Fibroblast of the aortic adventitia (primary cell): ENCODE data around the gene GREB1. TPM values are rescaled to one million over a fixed set of nuclear protein-coding genes. Genes with fewer than 3 reads are reported as not detected.

Experiments used
- DNase-seq: peaks from one replicate; pipeline ENCODE4 v3.0.0-alpha.2; 2010; ENCODE audit warnings: low read depth
- H3K4me3 ChIP-seq: 2 replicates; pipeline ENCODE4 v1.5.1; 2011; ENCODE audit warnings: low read depth, mild to moderate bottlenecking, control low read depth, low read length, moderate library complexity
- total RNA-seq: library from RNA; depleted of rRNA; stranded (reverse); fragments of >200 nt; gene quantifications from 2 replicates; pipeline ENCODE4 v1.2.3, GENCODE V29; 2012; ENCODE audit warnings: low replicate concordance
- TF ChIP-seq, protein P1 (sequence below): IDR thresholded peaks from 2 replicates; pipeline ENCODE4 v1.5.1; 2011; ENCODE audit warnings: mild to moderate bottlenecking, low read length, control low read depth, inconsistent platforms; ENCODE audit not compliant: insufficient read depth

Gene GREB1
- total RNA-seq, 1 donor: under 0.01 TPM

- DNase-seq: no peak
- TF ChIP-seq, protein P1, sequence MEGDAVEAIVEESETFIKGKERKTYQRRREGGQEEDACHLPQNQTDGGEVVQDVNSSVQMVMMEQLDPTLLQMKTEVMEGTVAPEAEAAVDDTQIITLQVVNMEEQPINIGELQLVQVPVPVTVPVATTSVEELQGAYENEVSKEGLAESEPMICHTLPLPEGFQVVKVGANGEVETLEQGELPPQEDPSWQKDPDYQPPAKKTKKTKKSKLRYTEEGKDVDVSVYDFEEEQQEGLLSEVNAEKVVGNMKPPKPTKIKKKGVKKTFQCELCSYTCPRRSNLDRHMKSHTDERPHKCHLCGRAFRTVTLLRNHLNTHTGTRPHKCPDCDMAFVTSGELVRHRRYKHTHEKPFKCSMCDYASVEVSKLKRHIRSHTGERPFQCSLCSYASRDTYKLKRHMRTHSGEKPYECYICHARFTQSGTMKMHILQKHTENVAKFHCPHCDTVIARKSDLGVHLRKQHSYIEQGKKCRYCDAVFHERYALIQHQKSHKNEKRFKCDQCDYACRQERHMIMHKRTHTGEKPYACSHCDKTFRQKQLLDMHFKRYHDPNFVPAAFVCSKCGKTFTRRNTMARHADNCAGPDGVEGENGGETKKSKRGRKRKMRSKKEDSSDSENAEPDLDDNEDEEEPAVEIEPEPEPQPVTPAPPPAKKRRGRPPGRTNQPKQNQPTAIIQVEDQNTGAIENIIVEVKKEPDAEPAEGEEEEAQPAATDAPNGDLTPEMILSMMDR: no peak
These were observed 84.8 kb downstream of the GREB1 start for GRCh38 chr2:11618708-11619062.

GRCh38 chr2:11621410-11621809, 87.6 kb downstream of the GREB1 start:
- DNase-seq: no peak
- H3K4me3 ChIP-seq: no peak overlapping the region
- TF ChIP-seq, protein P1: no peak

More at GRCh38 chr2:11618708-11619062, 84.8 kb downstream of the GREB1 start:
- no peak overlapping the region for H3K4me3 ChIP-seq

DNA sequence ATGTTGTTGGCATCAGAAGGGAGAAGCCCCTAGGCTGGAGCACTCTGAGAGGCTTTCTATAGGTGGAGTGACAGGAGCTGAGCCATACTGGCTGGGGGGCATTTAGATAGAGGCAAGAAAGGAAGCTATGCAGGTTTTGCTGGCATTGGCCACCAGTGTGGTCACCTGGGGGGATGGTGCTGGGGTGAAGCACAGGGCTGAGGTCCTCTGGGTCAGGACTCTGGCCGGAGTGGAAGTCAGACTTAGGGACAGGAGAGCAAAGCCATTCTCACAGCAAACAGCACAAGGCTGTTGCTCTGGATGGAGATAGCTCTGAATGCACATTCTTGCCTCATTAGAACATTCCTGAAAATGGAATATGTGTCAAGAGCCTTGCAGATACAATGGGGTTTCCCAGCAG, 88.8 kb downstream of the GREB1 start:
- H3K4me3 ChIP-seq: no peak overlapping the region
- no peak for DNase-seq
- TF ChIP-seq, protein P1: no peak

DNA sequence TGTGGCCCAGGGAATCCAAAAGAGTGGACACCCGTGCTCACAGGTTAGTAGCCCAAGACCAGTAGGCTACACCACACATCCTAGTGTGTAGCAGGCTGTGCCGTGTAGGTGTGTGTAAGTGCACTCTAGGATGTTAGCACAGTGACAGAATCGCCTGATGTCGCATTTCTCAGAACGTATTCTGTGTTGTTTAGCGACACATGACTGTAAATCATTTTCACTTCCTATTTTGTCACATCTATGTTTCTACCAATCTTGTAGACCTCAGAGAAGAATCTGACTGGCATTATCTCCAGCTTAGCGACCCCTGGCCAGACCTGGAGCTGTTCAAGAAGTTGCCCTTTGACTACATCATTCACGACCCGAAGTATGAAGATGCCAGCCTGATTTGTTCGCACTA, 91.0 kb downstream of the GREB1 start:
- DNase-seq: no peak
- no peak overlapping the region for H3K4me3 ChIP-seq
- TF ChIP-seq, protein P1: no peak

DNA sequence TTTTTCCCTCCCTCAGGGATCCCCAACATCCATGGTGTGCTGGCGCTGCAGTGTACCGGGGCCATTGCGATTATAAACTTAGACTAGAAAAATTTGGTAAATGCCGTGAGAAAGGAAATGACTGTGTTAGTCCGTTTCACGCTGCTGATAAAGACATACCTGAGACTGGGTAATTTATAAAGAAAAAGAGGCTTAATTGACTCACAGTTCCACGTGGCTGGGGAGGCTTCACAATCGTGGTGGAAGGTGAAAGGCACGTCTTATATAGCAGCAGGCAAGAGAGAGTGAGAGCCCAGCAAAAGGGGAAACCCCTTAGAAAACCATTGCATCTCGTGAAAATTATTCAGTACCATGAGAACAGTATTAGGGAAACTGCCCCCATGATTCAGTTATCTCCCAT, 91.8 kb downstream of the GREB1 start:
- DNase-seq: no peak
- TF ChIP-seq, protein P1: no peak
- H3K4me3 ChIP-seq: no peak overlapping the region

- no peak overlapping the region for H3K4me3 ChIP-seq
- DNase-seq: no peak
- TF ChIP-seq, protein P1: no peak
These were observed 94.8 kb downstream of the GREB1 start for GRCh38 chr2:11628675-11629074.

- TF ChIP-seq, protein P1: no peak
- no peak overlapping the region for H3K4me3 ChIP-seq
- no peak for DNase-seq
These were observed 95.4 kb downstream of the GREB1 start for GRCh38 chr2:11629215-11629614.
